Aorta (tissue), 5 donors: ENCODE data around the gene CNIH4. TPM values are rescaled to one million over a fixed set of nuclear protein-coding genes. Genes with fewer than 3 reads are reported as not detected.

Experiments
- ATAC-seq: fragments of 200-7000 bp; cut with Tn5 transposase; one replicate; pipeline ENCODE4 v1.9.1; 2022; ENCODE audit warnings: moderate library complexity; ENCODE audit not compliant: low FRiP score
- DNase-seq, 2 donors: peaks; one replicate each; pipeline ENCODE4 v3.0.0-alpha.2; 2020
- H3K27ac ChIP-seq, 2 donors: one replicate each; pipeline ENCODE4 v1.5.1; 2013; ENCODE audit warnings: low read length in 2 of 2, mild to moderate bottlenecking in 2 of 2, moderate library complexity in 2 of 2, control low read depth in 1 of 2, inconsistent platforms in 1 of 2, low read depth in 1 of 2
- H3K27me3 ChIP-seq, 2 donors: one replicate each; pipeline ENCODE4 v1.6.1; 2013; ENCODE audit warnings: control low read depth in 1 of 2, low read length in 1 of 2, mild to moderate bottlenecking in 1 of 2, moderate library complexity in 1 of 2; ENCODE audit not compliant: insufficient read depth in 2 of 2, control insufficient read depth in 1 of 2
- H3K36me3 ChIP-seq, 2 donors: one replicate each; pipeline ENCODE4 v1.6.1; 2013; ENCODE audit warnings: control low read depth in 1 of 2, low read length in 1 of 2, mild to moderate bottlenecking in 1 of 2; ENCODE audit not compliant: insufficient read depth in 2 of 2, control insufficient read depth in 1 of 2
- H3K4me1 ChIP-seq, 2 donors: one replicate each; pipeline ENCODE4 v1.6.1; 2013; ENCODE audit warnings: low read length in 2 of 2, control low read depth in 1 of 2, mild to moderate bottlenecking in 1 of 2, moderate library complexity in 1 of 2; ENCODE audit not compliant: insufficient read depth in 2 of 2, control insufficient read depth in 1 of 2
- H3K4me3 ChIP-seq, 2 donors: one replicate each; pipeline ENCODE4 v1.5.1; 2013; ENCODE audit warnings: low read length in 2 of 2, control low read depth in 1 of 2, mild to moderate bottlenecking in 1 of 2
- H3K9me3 ChIP-seq: one replicate; pipeline ENCODE4 v1.6.1; 2013; ENCODE audit warnings: mild to moderate bottlenecking, low read length; ENCODE audit not compliant: control insufficient read depth
- whole genome bisulfite sequencing, 2 donors: extraction: QIAGEN DNeasy Blood & Tissue Kit; methylation state at CpG; one replicate each; pipeline ENCODE4 v1.1.7; 2013; 5-methylcytosine and 5-hydroxymethylcytosine counted together
- intact Hi-C, 2 donors: fragments of 100-400 bp; cut with DNase I; formaldehyde crosslinking; loops; one replicate each; pipeline versions ENCODE4 v1.14.2 to v1.15.0; 2022
- polyA plus RNA-seq, 2 donors: library from polyadenylated mRNA; stranded (reverse); fragments of 200-250 nt; gene quantifications; one replicate each; pipeline ENCODE4 v1.2.3, GENCODE V29; 2013
- total RNA-seq, 2 donors: library from RNA; stranded (reverse); fragmentation: NEBNext Ultra II Directional; extraction: Animal tissue kit (Norgen Biotek cat#: 25700); gene quantifications; one replicate each; pipeline ENCODE4 v1.2.1, GENCODE V29; 2021
- donor health status: healthy with polysubstance abuse.
- donor health status: Bipolar disorder and iron deficiency.
- donor health status: DM: no; HTN: no; CAD: no.
- donor health status: DM: no; HTN: no; CAD: no.
- donor health status: DM: yes; HTN: yes; CAD: no.

The CNIH4 gene
- total and polyA plus RNA-seq, 4 donors: 44.0 to 49.1 (median 45.5) TPM

DNA sequence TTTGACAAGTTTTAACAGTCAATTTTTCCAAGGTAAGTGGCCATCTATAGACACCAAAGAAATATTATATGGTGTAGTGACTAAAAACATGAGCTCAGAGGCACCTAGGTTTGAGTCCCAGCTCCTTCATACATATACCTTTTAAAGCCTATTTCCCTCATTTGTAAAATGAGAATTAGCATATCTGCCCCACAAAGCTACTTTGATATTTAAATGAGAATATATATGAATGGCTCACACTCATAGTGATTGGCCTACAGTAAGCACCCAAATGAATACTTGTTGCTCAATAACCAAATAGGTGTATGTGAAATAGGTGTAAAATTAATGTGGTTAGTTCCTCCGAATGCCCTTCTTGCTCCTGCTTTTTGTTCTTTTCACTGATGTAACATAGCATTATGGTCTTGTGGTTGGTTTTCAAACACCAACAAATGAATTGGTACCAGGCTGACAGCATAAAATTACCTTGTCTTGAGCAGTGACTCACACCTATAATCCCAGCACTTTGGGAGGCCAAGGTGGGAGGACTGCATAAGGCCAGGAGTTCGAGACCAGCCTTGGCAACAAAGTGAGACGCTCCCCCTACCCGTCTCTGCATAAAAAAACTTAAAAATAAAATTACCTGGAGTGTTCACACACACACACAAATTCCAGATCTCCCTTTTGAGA, 25.3 kb downstream of the CNIH4 start:
- Histone ChIP-seq H3K4me3 (no peak overlapping the region), H3K27ac (no peak overlapping the region), H3K36me3 (peaks cover 0 to under 1% of the 10 kb centered on the region in 2 donors), H3K27me3 (no peaks in the 10 kb centered on the region), H3K4me1 (no peaks in the 10 kb centered on the region), H3K9me3 (no peaks in the 10 kb centered on the region)
- DNase-seq (no peak), ATAC-seq (no peak)
- intact Hi-C loops: no loop called here
- WGBS, 2 donors: 78 to 89% methylated on average over 4 of the region's 4 CpGs

DNA sequence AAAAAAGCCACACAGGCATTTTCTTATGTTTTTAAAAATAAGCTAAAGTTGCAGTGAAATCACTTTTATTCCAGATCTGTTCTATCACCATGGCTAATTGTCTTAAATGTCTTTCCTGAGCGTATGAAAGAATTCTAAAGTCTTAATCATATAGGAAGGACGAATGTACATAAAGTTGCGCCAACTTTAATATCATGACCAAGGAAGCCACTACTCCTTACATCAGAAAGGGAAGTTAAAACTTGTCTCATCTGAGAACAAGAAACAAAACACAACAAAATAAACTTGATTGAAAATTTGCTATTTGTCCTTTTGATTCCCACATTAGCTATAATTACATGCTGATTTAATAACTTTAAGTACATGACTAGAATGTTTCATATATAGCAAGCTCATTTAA, 26.5 kb downstream of the CNIH4 start:
- Histone ChIP-seq H3K9me3 (no peaks in the 10 kb centered on the region), H3K36me3 (no peaks in the 10 kb centered on the region), H3K27ac (no peak overlapping the region), H3K27me3 (no peaks in the 10 kb centered on the region), H3K4me1 (no peaks in the 10 kb centered on the region), H3K4me3 (no peak overlapping the region)
- intact Hi-C loops: no loop called here
- DNase-seq (no peak), ATAC-seq (no peak)
- WGBS, 2 donors: 90 to 91% methylated on average over 3 of the region's 3 CpGs

DNA sequence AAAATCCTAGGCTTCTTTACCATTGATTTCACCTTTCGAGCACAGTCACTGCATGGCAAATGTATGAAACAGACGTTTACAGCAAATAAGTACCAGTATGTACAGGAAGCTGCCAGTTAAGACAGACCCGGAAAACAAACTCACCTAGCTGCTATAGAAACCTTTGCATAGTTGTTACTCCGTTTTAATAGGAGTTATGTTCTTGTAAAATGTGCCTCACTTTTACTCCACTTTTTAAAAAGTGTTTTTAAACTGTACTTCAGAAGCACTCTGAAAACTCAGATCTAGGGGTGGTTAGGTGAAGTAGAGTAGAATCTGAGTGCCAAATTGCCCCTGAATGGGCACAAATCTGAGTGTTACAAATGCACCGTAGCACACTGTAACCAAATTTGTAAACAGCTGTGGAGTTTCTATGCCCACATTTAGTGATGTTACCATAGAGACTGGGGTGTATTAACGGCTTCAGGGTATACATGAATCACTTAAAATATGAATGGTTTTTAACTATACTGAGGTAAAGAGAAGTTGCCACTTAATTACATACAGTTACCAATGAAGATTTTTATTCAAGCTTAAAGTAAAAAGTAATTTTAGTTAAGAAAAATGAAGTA, 30.7 kb downstream of the CNIH4 start:
- Histone ChIP-seq H3K27me3 (no peaks in the 10 kb centered on the region), H3K4me1 (no peaks in the 10 kb centered on the region), H3K27ac (no peak overlapping the region), H3K9me3 (no peaks in the 10 kb centered on the region), H3K36me3 (no peaks in the 10 kb centered on the region), H3K4me3 (no peak overlapping the region)
- intact Hi-C loops: no loop called here
- DNase-seq (no peak), ATAC-seq (no peak)
- WGBS, 2 donors: 49 to 50% methylated on average over 6 of the region's 6 CpGs

DNA sequence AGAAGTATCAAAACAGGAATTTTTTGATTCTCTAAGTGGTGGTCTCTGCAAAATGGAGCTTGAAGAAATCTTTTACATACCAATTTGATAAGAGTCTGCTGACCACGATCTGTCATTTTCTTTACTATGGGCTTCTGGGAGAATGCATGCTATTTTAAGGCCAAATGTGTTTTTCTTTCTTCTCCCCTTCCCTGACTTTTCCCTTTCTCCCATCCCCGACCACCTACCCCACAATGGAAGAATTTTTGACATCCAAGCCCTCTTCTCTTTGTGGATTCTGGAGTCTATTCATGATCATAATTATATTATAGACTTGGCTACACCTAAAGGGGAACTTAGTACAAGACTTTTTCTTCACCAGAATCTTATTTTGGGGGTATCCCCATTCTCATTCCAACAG, 31.3 kb downstream of the CNIH4 start:
- peaks cover 0 to under 1% of the 10 kb centered on the region in 2 donors for H3K36me3 ChIP-seq
- ATAC-seq: no peak

DNA sequence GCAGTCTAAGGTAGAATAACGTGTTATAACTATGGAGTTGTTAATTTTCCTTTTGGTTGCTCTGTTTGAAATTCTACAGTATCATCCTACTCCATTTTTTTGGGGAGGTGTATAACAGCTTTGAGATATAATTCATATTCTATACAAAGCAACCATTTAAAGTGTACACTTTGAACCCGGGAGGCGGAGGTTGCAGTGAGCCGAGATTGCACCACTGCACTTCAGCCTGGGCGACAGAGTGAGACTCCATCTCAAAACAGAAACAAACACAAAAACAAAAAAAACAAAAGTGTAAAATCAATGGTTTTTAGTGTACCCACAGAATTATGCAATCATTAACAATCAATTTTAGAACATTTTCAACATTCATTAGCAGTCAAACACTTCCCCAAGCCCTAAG, 33.8 kb downstream of the CNIH4 start:
- no peak overlapping the region for H3K27ac ChIP-seq
- 90 to 92% methylated on average over 5 of the region's 5 CpGs for WGBS, 2 donors
- ATAC-seq (no peak), DNase-seq (no peak)
- H3K36me3 ChIP-seq: peaks cover 0 to 3% of the 10 kb centered on the region in 2 donors
- no peak overlapping the region for H3K4me3 ChIP-seq
- intact Hi-C loops: no loop called here
- H3K27me3 ChIP-seq: no peaks in the 10 kb centered on the region
- no peaks in the 10 kb centered on the region for H3K9me3 ChIP-seq
- no peaks in the 10 kb centered on the region for H3K4me1 ChIP-seq

More for the DNA sequence above, 31.3 kb downstream of the CNIH4 start:
- Histone ChIP-seq H3K4me3 (no peak overlapping the region), H3K9me3 (no peaks in the 10 kb centered on the region), H3K27me3 (no peaks in the 10 kb centered on the region), H3K27ac (no peak overlapping the region), H3K4me1 (no peaks in the 10 kb centered on the region)
- intact Hi-C loops: no loop called here
- 18 to 33% methylated on average over 2 of the region's 2 CpGs for WGBS, 2 donors
- no peak for DNase-seq

DNA sequence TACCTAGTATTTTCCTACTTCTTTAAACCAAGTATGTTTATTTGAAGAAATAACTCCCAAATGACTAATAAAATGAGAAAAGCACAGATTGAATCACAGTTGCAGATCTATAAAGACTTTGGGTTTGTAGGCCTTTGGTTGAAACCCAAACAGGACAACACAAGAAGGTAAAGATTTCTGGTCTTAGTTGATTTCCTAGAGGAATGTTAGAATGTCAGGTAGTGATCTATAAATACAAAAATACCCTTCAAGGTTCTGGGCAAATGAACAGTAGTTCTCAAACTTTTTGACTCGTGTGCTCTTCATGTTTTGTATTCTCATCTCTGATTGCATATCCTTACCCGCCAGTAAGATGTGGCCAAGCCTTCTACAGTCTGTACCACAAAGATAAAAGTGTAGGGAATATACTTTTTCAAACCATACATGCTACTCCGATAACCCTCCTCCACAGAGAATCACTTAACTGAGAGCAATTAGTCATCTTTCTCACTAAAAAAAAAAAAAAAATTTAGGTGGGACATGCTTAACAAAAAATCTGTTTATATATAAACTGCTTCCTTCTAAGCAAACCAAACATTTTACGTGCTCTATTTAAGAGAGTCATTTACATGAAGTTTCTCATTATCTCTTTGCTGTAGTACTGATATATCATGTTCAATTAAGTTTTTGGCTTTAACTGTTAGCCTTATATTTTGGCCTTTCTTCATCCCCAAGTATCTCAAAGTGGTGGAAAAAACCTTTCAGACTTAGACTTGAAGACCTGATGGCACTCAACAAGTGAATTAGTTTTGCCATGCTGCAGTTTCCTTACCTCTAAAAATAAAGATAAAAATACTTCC, 36.0 kb downstream of the CNIH4 start:
- no peaks in the 10 kb centered on the region for H3K4me1 ChIP-seq
- no peak overlapping the region for H3K4me3 ChIP-seq
- ATAC-seq: no peak
- peaks cover 0 to 3% of the 10 kb centered on the region in 2 donors for H3K36me3 ChIP-seq
- H3K27ac ChIP-seq: no peak overlapping the region
- intact Hi-C loops: no loop called here
- WGBS, 2 donors: 92 to 94% methylated on average over 4 of the region's 4 CpGs
- no peaks in the 10 kb centered on the region for H3K27me3 ChIP-seq
- DNase-seq: no peak
- H3K9me3 ChIP-seq: no peaks in the 10 kb centered on the region

DNA sequence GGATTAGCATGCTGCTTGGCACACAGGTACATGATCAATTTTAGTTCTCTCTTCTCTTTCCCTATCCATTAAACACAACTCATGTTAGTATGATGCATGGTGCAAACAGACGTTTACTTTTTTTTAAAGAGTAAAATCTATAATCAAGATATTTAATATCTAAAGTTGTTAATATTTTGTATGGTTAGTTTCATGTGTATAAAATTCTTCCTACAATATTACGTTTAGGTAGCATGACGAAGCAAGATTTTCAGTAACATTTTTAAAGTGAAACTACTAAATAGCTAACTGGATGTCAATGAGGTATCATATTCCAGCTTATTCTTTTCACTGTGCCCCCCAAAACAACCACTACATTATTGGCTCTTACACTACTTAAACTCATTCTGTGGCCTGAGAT, 36.6 kb downstream of the CNIH4 start:
- Histone ChIP-seq H3K4me3 (no peak overlapping the region), H3K36me3 (peaks cover 0 to 3% of the 10 kb centered on the region in 2 donors), H3K9me3 (no peaks in the 10 kb centered on the region), H3K27me3 (no peaks in the 10 kb centered on the region), H3K4me1 (no peaks in the 10 kb centered on the region), H3K27ac (no peak overlapping the region)
- intact Hi-C loops: no loop called here
- DNase-seq (no peak), ATAC-seq (no peak)
- WGBS, 2 donors: 72 to 77% methylated on average over 3 of the region's 3 CpGs

DNA sequence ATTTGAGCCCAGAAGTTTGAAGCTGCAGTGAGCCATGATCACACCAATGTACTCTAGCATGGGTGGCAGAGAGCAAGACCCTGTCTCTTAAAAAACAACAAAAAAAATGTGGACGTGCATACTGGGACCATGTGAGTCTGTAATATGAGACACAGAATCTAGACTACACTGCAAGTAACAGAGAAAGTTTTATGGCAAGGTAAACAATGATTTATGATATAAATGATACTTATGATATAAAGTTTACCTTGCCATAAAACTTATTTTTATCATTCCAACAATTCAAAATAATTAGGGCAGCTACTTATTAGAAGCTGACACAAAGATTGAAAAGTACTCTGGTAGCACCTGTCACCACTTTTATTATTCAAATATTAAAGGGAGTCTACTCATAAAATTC, 43.2 kb downstream of the CNIH4 start:
- ATAC-seq (no peak), DNase-seq (no peak)
- no peak overlapping the region for H3K4me3 ChIP-seq
- H3K4me1 ChIP-seq: no peaks in the 10 kb centered on the region
- no peaks in the 10 kb centered on the region for H3K27me3 ChIP-seq
- H3K27ac ChIP-seq: no peak overlapping the region
- intact Hi-C loops: no loop called here
- no peaks in the 10 kb centered on the region for H3K9me3 ChIP-seq
- H3K36me3 ChIP-seq: no peaks in the 10 kb centered on the region
- 56 to 72% methylated on average over 1 of the region's 1 CpG for whole genome bisulfite sequencing, 2 donors
